Measurements from ENCODE around the gene HOXA7. TPM values are rescaled to one million over a fixed set of nuclear protein-coding genes. Genes with fewer than 3 reads are reported as not detected.

The HOXA7 gene
- total RNA-seq, 2 experiments from 2014 or later = not detected

GRCh38 chr7:27169658-27170425, 13.4 kb upstream of the HOXA7 start:
- POLR2A ChIA-PET = no interaction called here
- H3K27ac Mint-ChIP-seq = no peak overlapping the region

GRCh38 chr7:27168265-27168947, 11.9 kb upstream of the HOXA7 start:
- H3K36me3 Mint-ChIP-seq (ENCODE audit: low read depth) = no peaks in the 10 kb centered on the region

More at GRCh38 chr7:27169658-27170425, 13.4 kb upstream of the HOXA7 start:
- Mint-ChIP-seq H3K9me3 (no peaks in the 10 kb centered on the region), H3K36me3 (ENCODE audit: low read depth) (no peaks in the 10 kb centered on the region), H3K4me1 (peaks cover 15% of the 10 kb centered on the region), H3K4me3 (no peak overlapping the region), H3K27me3 (peaks cover 71% of the 10 kb centered on the region)
- no peak for DNase-seq
- CTCF ChIA-PET = interaction anchor here (0.9 to 2.2 kb wide), 2 partner anchors 9 to 19 kb away, joined by 3 to 6 read pairs; no protein-coding TSS in a partner anchor

DNA sequence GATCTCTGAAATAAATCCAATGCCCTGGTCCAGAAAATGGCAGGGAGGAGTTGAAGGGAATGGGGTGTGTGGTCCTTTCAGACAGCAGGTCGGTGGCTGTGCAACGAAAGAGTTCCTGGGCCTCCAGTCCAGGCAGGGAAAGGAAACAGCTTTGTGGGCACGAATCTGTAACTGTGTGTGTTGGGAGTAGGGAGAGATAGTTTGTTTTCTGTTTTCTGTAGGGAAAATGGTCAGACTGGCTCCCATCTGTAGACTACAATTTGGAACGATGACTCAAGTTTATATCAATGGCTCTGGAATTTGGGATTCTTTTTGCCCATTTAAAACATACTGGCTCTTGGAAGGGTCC, 11.4 kb upstream of the HOXA7 start:
- H3K4me3 Mint-ChIP-seq = no peak overlapping the region
- ChIA-PET POLR2A (interaction anchor here (0.6 to 1.5 kb wide), 2 partner anchors 12 to 21 kb away, joined by 3 read pairs; no protein-coding TSS in a partner anchor), CTCF (interaction anchor here (1.5 kb wide), 1 partner anchor 12 kb away, joined by 5 read pairs; no protein-coding TSS in a partner anchor)
- no peak overlapping the region for H3K27ac Mint-ChIP-seq
- DNase-seq = no peak
- peaks cover 17% of the 10 kb centered on the region for H3K4me1 Mint-ChIP-seq
- peaks cover 82% of the 10 kb centered on the region for H3K27me3 Mint-ChIP-seq
- H3K9me3 Mint-ChIP-seq = no peaks in the 10 kb centered on the region
- H3K36me3 Mint-ChIP-seq (ENCODE audit: low read depth) = no peaks in the 10 kb centered on the region

More at GRCh38 chr7:27168265-27168947, 11.9 kb upstream of the HOXA7 start:
- Mint-ChIP-seq H3K9me3 (no peaks in the 10 kb centered on the region), H3K4me3 (peak overlapping the region; percentile 3), H3K27me3 (peaks cover 78% of the 10 kb centered on the region), H3K4me1 (peaks cover 17% of the 10 kb centered on the region), H3K27ac (peak overlapping the region; percentile 2)
- POLR2A ChIA-PET = interaction anchor here (1.5 kb wide), 1 partner anchor 11 kb away, joined by 3 read pairs; no protein-coding TSS in a partner anchor
- CTCF ChIA-PET = interaction anchor here (0.7 to 1.5 kb wide), 2 partner anchors 12 to 76 kb away, joined by 3 to 5 read pairs; no protein-coding TSS in a partner anchor
- no peak for DNase-seq

GRCh38 chr7:27166531-27167505, 10.3 kb upstream of the HOXA7 start:
- Mint-ChIP-seq H3K36me3 (ENCODE audit: low read depth) (no peaks in the 10 kb centered on the region), H3K4me3 (no peak overlapping the region)
- POLR2A ChIA-PET = interaction anchor here (1.0 kb wide), 1 partner anchor 14 kb away, joined by 3 read pairs; no protein-coding TSS in a partner anchor

DNA sequence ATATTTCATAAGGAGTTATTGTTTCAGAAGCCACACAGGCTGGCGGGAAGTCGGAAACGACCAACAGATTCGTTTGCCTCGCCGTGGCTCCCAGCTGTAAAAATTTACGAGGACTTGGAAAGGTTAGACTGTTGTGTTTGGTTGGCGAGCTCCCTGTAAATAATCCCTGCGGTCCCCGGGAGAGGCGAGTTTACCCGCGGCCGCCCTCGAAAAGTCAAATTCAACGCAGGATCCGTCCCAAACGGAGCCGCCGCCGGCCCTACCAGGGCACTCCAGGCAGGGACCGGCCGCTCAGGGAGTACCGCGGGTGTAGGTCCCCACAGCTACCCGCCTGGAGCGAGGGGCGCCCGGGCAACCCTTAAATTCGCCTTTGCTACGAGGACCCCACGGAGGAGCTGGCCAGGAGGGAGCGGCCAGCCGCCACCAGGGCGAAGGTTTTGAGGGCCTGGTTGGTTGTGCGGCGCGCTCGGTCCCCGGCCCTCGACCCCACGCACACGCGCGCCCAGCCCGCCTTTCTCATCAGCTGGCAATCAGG, 9.6 kb upstream of the HOXA7 start:
- peak overlapping the region; percentile 65 for H3K27ac Mint-ChIP-seq
- no peaks in the 10 kb centered on the region for H3K9me3 Mint-ChIP-seq
- H3K4me3 Mint-ChIP-seq = no peak overlapping the region
- CTCF ChIA-PET = interaction anchor here (1.0 to 1.5 kb wide), 2 partner anchors 16 to 1312 kb away, joined by 3 read pairs; no protein-coding TSS in a partner anchor
- peaks cover 11% of the 10 kb centered on the region for H3K4me1 Mint-ChIP-seq
- H3K27me3 Mint-ChIP-seq = peaks cover 81% of the 10 kb centered on the region
- POLR2A ChIA-PET = interaction anchor here (1.0 kb wide), 1 partner anchor 13 kb away, joined by 3 read pairs; no protein-coding TSS in a partner anchor
- H3K36me3 Mint-ChIP-seq (ENCODE audit: low read depth) = no peaks in the 10 kb centered on the region
- DNase-seq = no peak

More at GRCh38 chr7:27166531-27167505, 10.3 kb upstream of the HOXA7 start:
- CTCF ChIA-PET = interaction anchor here (1.0 to 1.5 kb wide), 2 partner anchors 17 to 1312 kb away, joined by 3 read pairs; no protein-coding TSS in a partner anchor
- Mint-ChIP-seq H3K27ac (peak overlapping the region; percentile 67), H3K9me3 (no peaks in the 10 kb centered on the region), H3K4me1 (peaks cover 10% of the 10 kb centered on the region), H3K27me3 (peaks cover 84% of the 10 kb centered on the region)
- no peak for DNase-seq

- H3K27me3 Mint-ChIP-seq = peaks cover 79% of the 10 kb centered on the region
- CTCF ChIA-PET = interaction anchor here (1.5 kb wide), 1 partner anchor 1311 kb away, joined by 3 read pairs; no protein-coding TSS in a partner anchor
- no peak for DNase-seq
- POLR2A ChIA-PET = no interaction called here
- H3K4me1 Mint-ChIP-seq = peaks cover 12% of the 10 kb centered on the region
- H3K27ac Mint-ChIP-seq = peak within 1 kb of the TSS; percentile 65
- H3K9me3 Mint-ChIP-seq = no peaks in the 10 kb centered on the region
- H3K36me3 Mint-ChIP-seq (ENCODE audit: low read depth) = no peaks in the 10 kb centered on the region
- peak within 1 kb of the TSS; percentile 30 for H3K4me3 Mint-ChIP-seq
Measured at GRCh38 chr7:27165089-27165995, 8.9 kb upstream of the HOXA7 start, which contains the start of gene HOXA9. HOXA9 (minus strand) TSS chr7:27165537; CDS start chr7:27165457, 80 bp downstream.

DNA sequence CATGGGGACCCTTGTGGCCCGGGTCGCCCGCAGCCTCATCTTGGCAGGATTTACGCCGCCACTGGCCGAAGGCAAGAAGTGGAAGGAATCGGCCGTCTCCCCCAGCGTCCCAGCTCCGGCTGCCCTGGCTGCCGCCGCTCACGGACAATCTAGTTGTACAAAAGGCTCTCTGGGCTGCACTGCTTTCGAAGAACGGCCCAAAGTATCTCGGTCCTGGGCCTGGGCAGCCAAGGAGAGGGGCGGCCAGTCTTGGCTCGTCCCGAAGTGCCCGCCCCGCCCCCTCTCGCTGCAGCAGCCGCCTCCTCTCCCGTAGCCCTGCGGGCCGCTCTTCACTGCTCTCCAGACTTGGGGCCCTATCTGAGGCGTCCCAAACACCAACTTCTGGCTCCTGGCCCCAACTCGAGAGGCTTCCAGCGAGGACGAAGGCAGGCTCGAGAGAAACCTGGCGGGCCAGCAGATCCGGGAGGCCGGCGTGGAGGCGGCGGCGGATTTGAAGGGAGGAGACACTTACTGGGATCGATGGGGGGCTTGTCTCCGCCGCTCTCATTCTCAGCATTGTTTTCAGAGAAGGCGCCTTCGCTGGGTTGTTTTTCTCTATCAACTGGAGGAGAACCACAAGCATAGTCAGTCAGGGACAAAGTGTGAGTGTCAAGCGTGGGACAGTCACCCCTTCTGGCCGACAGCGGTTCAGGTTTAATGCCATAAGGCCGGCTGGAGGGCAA, 8.1 kb upstream of the HOXA7 start:
- ChIA-PET CTCF (no interaction called here), POLR2A (no interaction called here)
- Mint-ChIP-seq H3K27ac (no peak overlapping the region), H3K36me3 (ENCODE audit: low read depth) (no peaks in the 10 kb centered on the region), H3K4me1 (peaks cover 19% of the 10 kb centered on the region), H3K4me3 (peak overlapping the region; percentile 24), H3K9me3 (no peaks in the 10 kb centered on the region), H3K27me3 (peaks cover 82% of the 10 kb centered on the region)
- DNase-seq = no peak

- Mint-ChIP-seq H3K4me3 (no peak overlapping the region), H3K27ac (no peak overlapping the region), H3K4me1 (peaks cover 19% of the 10 kb centered on the region), H3K9me3 (no peaks in the 10 kb centered on the region), H3K27me3 (peaks cover 85% of the 10 kb centered on the region), H3K36me3 (ENCODE audit: low read depth) (no peaks in the 10 kb centered on the region)
- no peak for DNase-seq
- POLR2A ChIA-PET = no interaction called here
- CTCF ChIA-PET = no interaction called here
Measured at GRCh38 chr7:27164045-27164366, 7.5 kb upstream of the HOXA7 start.

GRCh38 chr7:27163288-27164044, 7.0 kb upstream of the HOXA7 start:
- peaks cover 85% of the 10 kb centered on the region for H3K27me3 Mint-ChIP-seq
- no peak for DNase-seq
- POLR2A ChIA-PET = interaction anchor here (1.2 kb wide), 1 partner anchor 31 kb away, joined by 3 read pairs; no protein-coding TSS in a partner anchor
- CTCF ChIA-PET = interaction anchor here (0.6 to 1.6 kb wide), 5 partner anchors 13 to 311 kb away, joined by 3 to 7 read pairs (median 5); no protein-coding TSS in a partner anchor
- H3K4me3 Mint-ChIP-seq = no peak overlapping the region
- H3K36me3 Mint-ChIP-seq (ENCODE audit: low read depth) = no peaks in the 10 kb centered on the region
- no peaks in the 10 kb centered on the region for H3K9me3 Mint-ChIP-seq
- H3K27ac Mint-ChIP-seq = no peak overlapping the region
- H3K4me1 Mint-ChIP-seq = peaks cover 18% of the 10 kb centered on the region

- Mint-ChIP-seq H3K27me3 (peaks cover 85% of the 10 kb centered on the region), H3K27ac (no peak overlapping the region), H3K36me3 (ENCODE audit: low read depth) (no peaks in the 10 kb centered on the region), H3K9me3 (no peaks in the 10 kb centered on the region), H3K4me3 (no peak overlapping the region), H3K4me1 (peaks cover 20% of the 10 kb centered on the region)
- ChIA-PET POLR2A (interaction anchor here (1.2 kb wide), 1 partner anchor 32 kb away, joined by 3 read pairs; no protein-coding TSS in a partner anchor), CTCF (interaction anchor here (0.6 to 2.4 kb wide), 8 partner anchors 10 to 310 kb away, joined by 3 to 8 read pairs (median 4); no protein-coding TSS in a partner anchor)
- no peak for DNase-seq
Measured at GRCh38 chr7:27162561-27163287, 6.2 kb upstream of the HOXA7 start.

All from activated CD4-positive, alpha-beta memory T cell treated with anti-CD3 and anti-CD28 coated beads, Interleukin-2, amount 10 ng/mL, durations not matched to agents 7 days and 5 days (primary cell).